K562 (cell line): ENCODE data around the gene EXOC7. TPM values are rescaled to one million over a fixed set of nuclear protein-coding genes. Genes with fewer than 3 reads are reported as not detected.
A peak's percentile ranks its signal among the peaks of the same experiment; 100 is the strongest.

Experiments
- ATAC-seq: fragments of 200-7000 bp; cut with Tn5 transposase; 3 replicates; pipeline ENCODE4 v1.9.1; 2020; ENCODE audit warnings: moderate library complexity
- BruUV-seq: library from RNA; stranded (reverse); fragments of 400-500 nt; replicated peaks from 2 replicates; lab custom pipeline; 2021; lab: Mats Ljungman, UMichigan
- CTCF ChIA-PET: fragments of 300-600 bp; formaldehyde crosslinking; extraction: SDS; loops from one replicate; lab custom pipeline; 2021; ENCODE audit warnings: low intra/inter-chr PET ratio; lab: Yijun Ruan, JAX
- POLR2A ChIA-PET: fragments of 300-600, 350-650 bp; sonication (Branson Sonifier 250); formaldehyde crosslinking; extraction: SDS; loops from one replicate; lab custom pipeline; 2021; ENCODE audit warnings: antibody characterized with exemption, inconsistent platforms; lab: Yijun Ruan, JAX
- DNase-seq, 4 experiments: peaks; one replicate each; pipeline versions ENCODE4 v3.0.0 to v3.0.0-alpha.2; 2011 to 2018; ENCODE audit warnings: low spot score in 3 of 4, mixed read lengths in 3 of 4; ENCODE audit errors: extremely low read depth in 1 of 4
- FAIRE-seq: peaks from 2 replicates; lab custom pipeline; 2011; peaks lifted over from hg19 to GRCh38; lab: Jason Lieb, UNC
- H2AFZ ChIP-seq: 2 replicates; pipeline ENCODE4 v1.6.0; 2011; ENCODE audit warnings: low read depth, low read length, control low read depth, inconsistent platforms
- H3K27ac ChIP-seq: fragments of 200-600 bp; 3 replicates; pipeline ENCODE4 v1.8.0; 2011; ENCODE audit warnings: low read depth, mild to moderate bottlenecking, control low read depth, inconsistent platforms, low read length, moderate library complexity, mixed read lengths; ENCODE audit errors: extremely low read depth
- H3K27me3 ChIP-seq, 2 experiments: fragments of 300-600 bp in 1 of 2; 2 replicates in 1 of 2; 3 replicates in 1 of 2; pipeline versions ENCODE4 v1.6.0 to v1.8.0; 2011; ENCODE audit warnings: inconsistent platforms in 2 of 2, low read length in 2 of 2, mild to moderate bottlenecking in 1 of 2, mixed read lengths in 1 of 2, moderate library complexity in 1 of 2; ENCODE audit not compliant: control insufficient read depth in 2 of 2, insufficient read depth in 2 of 2
- H3K36me3 ChIP-seq: fragments of 300-600 bp; 3 replicates; pipeline ENCODE4 v1.8.0; 2011; ENCODE audit warnings: mild to moderate bottlenecking, low read length, inconsistent platforms; ENCODE audit not compliant: control insufficient read depth, insufficient read depth
- H3K4me1 ChIP-seq, 2 experiments: fragments of 200-600 bp in 1 of 2; replicated peaks in 1 of 2; 2 replicates in 1 of 2; 3 replicates in 1 of 2; pipeline versions ENCODE4 v1.5.1 to v1.8.0; 2011; ENCODE audit warnings: inconsistent platforms in 2 of 2, low read length in 2 of 2, mild to moderate bottlenecking in 1 of 2, mixed read lengths in 1 of 2, moderate library complexity in 1 of 2; ENCODE audit not compliant: control insufficient read depth in 2 of 2, insufficient read depth in 2 of 2
- H3K4me2 ChIP-seq: 2 replicates; pipeline ENCODE4 v1.6.1; 2011; ENCODE audit warnings: low read length, control low read depth, inconsistent platforms, mixed read lengths; ENCODE audit not compliant: insufficient read depth
- H3K4me3 ChIP-seq: fragments of 200-600 bp; sonication (generic), shearing (Covaris generic); 2 replicates; pipeline ENCODE4 v1.5.1; 2016; ENCODE audit warnings: control low read depth, inconsistent platforms
- H3K79me2 ChIP-seq: fragments of 200-600 bp; 3 replicates; pipeline ENCODE4 v1.8.0; 2011; ENCODE audit warnings: low read length, inconsistent platforms; ENCODE audit not compliant: control insufficient read depth, insufficient read depth
- H3K9ac ChIP-seq, 2 experiments: 2 replicates each; pipeline versions ENCODE4 v1.6.0 to v1.6.1; 2011; ENCODE audit warnings: low read depth in 2 of 2, low read length in 2 of 2, control low read depth in 1 of 2, inconsistent platforms in 1 of 2, mild to moderate bottlenecking in 1 of 2, mixed read lengths in 1 of 2; ENCODE audit not compliant: insufficient read depth in 1 of 2
- H3K9me1 ChIP-seq: one replicate; pipeline ENCODE4 v1.6.0; 2011; ENCODE audit warnings: inconsistent platforms, mild to moderate bottlenecking, low read length, moderate library complexity; ENCODE audit not compliant: control insufficient read depth, insufficient read depth
- H3K9me3 ChIP-seq: replicated peaks from 2 replicates; pipeline ENCODE4 v1.5.1; 2011; ENCODE audit warnings: low read depth, low read length, inconsistent platforms; ENCODE audit not compliant: control insufficient read depth, insufficient read depth
- H4K20me1 ChIP-seq: replicated peaks from 2 replicates; pipeline ENCODE4 v1.6.1; 2011; ENCODE audit warnings: low read length, inconsistent platforms, mixed read lengths; ENCODE audit not compliant: control insufficient read depth, insufficient read depth
- AFF1 ChIP-seq, 2 experiments: fragments of 450-650 bp; IDR thresholded peaks; 2 replicates each; pipeline ENCODE4 v1.6.1; 2018; ENCODE audit warnings: mild to moderate bottlenecking in 2 of 2, low read depth in 1 of 2; ENCODE audit not compliant: partially characterized antibody in 2 of 2
- MAFK ChIP-seq: IDR thresholded peaks from 2 replicates; pipeline ENCODE4 v1.6.1; 2011; ENCODE audit warnings: low read length, improper control_type of control experiment
- MAZ ChIP-seq, 2 experiments: fragments of 450-650 bp in 1 of 2; sonication (generic) in 1 of 2; formaldehyde crosslinking; IDR thresholded peaks in 1 of 2; conservative IDR thresholded peaks in 1 of 2; 2 replicates each; pipeline versions ENCODE4 v1.4.0 to v1.5.0; 2020; ENCODE audit warnings: mild to moderate bottlenecking in 1 of 2, missing genetic modification reagents in 1 of 2
- SMAD3 ChIP-seq: fragments of 450-650 bp; formaldehyde crosslinking; conservative IDR thresholded peaks from 2 replicates; pipeline ENCODE4 v1.4.0; 2020; ENCODE audit warnings: mild to moderate bottlenecking
- SREBF1 ChIP-seq: fragments of 150-350 bp; IDR thresholded peaks from 2 replicates; pipeline ENCODE4 v1.6.1; 2014; ENCODE audit warnings: antibody characterized with exemption, low read depth, low read length, borderline replicate concordance
- TAF9B ChIP-seq: fragments of 450-650 bp; IDR thresholded peaks from 2 replicates; pipeline ENCODE4 v1.6.1; 2018; ENCODE audit warnings: mild to moderate bottlenecking; ENCODE audit not compliant: partially characterized antibody
- U2AF2 ChIP-seq: fragments of 200-400 bp; formaldehyde crosslinking; optimal IDR thresholded peaks from 2 replicates; pipeline ENCODE3; 2017; ENCODE audit warnings: low read depth, mild to moderate bottlenecking, low read length
- YBX1 ChIP-seq: fragments of 450-650 bp; IDR thresholded peaks from 2 replicates; pipeline ENCODE4 v1.7.1; 2016; ENCODE audit warnings: mild to moderate bottlenecking
- WGBS: fragments of 100-300 bp; shearing (Covaris generic); methylation state at CpG from one replicate; pipeline ENCODE4 v1.1.6; 2016; ENCODE audit warnings: low coverage, mixed read lengths; ENCODE audit not compliant: insufficient coverage; ENCODE audit errors: missing lambda C conversion rate; 5-methylcytosine and 5-hydroxymethylcytosine counted together
- in situ Hi-C: fragments of 300-500 bp; cut with MboI; formaldehyde crosslinking; loops from 4 replicates; pipeline ENCODE4 v1.15.0; 2018; ENCODE audit warnings: inconsistent platforms, mixed read lengths
- intact Hi-C: fragments of 100-400 bp; cut with micrococcal nuclease; formaldehyde crosslinking; loops from 2 replicates; pipeline ENCODE4 v1.14.2; 2022
- polyA plus RNA-seq, 8 experiments: library from polyadenylated mRNA; depleted of rRNA in 4 of 8; stranded (reverse) in 5 of 8; unstranded in 3 of 8; fragments of >200 nt; fragmentation: Nextera tagmentation in 2 of 8; fragmentation: Illumina TruSeq in 1 of 8; extraction: Ambion mirVana in 2 of 8; extraction: Trizol in 1 of 8; gene quantifications; 2 replicates each; pipeline versions ENCODE4 v1.2.1 to v1.2.3, GENCODE V29; 2011 to 2014; ENCODE audit warnings: inconsistent platforms in 1 of 8, missing spikeins in 1 of 8
- total RNA-seq, 7 experiments: library from RNA; depleted of rRNA in 6 of 7; stranded (reverse); fragments of >200 nt in 6 of 7; fragmentation: Illumina TruSeq in 2 of 7; extraction: Trizol in 2 of 7; gene quantifications; 2 replicates each; pipeline versions ENCODE4 v1.2.1 to v1.2.3, GENCODE V29; 2011 to 2021; ENCODE audit warnings: low replicate concordance in 1 of 7
- TF ChIP-seq, protein P1 (sequence below): fragments of 250-450 bp; sonication (Bioruptor Pico); IDR thresholded peaks from 2 replicates; pipeline ENCODE4 v1.5.0; 2021; ENCODE audit warnings: mild to moderate bottlenecking, moderate library complexity
- TF ChIP-seq, protein P2 (sequence below): sonication (generic); formaldehyde crosslinking; IDR thresholded peaks from 2 replicates; pipeline ENCODE4 v1.9.0; 2022; ENCODE audit warnings: mild to moderate bottlenecking, missing genetic modification reagents

The EXOC7 gene
- total and polyA plus RNA-seq, 9 of the 15 experiments (the other 6 are each of a cell fraction or from before 2014, with no cell fraction given): 18.6 to 57.0 (median 35.0) TPM

- no peak for TF ChIP-seq YBX1
- no peak for TF ChIP-seq SMAD3 (CRISPR knock-in tag)
- TF ChIP-seq, protein P1, sequence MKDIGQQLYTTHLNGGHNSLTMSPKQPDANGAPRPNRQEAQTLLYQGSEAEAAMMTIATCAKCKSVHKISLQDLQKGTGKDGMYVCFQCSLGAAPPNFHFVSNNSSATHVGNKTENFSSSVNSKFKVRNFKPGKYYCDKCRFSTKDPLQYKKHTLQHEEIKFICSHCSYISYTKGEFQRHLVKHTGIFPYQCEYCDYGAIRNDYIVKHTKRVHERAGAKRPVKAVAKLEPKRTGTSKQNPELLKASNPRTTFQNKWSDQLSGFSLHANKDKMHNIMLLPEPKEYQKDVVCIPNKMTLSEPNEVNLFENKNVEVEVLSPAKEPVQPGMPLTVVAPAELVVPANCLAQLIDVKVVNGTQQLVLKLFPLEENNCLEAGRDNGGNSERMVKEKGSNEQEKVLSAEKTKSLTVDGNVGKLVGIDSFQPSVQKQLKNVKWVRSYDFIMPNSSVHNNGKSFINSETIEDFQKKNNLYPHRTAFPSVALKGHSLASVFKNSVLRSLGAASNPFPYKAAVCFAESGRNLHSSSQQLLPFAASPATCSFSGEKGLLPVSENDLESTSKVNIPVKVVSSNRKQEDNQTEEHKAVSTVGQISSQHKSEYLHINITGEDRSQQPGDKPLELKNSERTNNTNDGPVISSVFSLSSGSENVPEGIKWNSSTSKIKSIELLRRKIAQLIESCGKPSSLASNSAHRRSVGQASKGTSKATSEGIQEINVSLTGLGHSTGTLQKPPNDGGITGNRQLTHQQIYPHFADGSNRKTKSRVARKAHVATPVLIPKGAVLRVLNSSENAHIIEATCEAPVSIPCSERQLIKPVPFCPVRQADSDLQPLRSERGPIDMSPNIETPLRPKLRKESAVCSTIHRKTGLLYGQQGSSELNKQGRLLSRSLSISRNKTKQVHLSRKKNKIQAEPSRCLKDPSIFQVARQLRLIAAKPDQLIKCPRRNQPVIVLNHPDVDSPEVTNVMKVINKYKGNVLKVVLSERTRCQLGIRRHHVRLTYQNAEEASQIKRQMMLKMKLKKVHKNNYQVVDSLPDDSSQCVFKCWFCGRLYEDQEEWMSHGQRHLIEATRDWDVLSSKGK: no peak
These were observed 21.7 kb upstream of the EXOC7 start (continued) for GRCh38 chr17:76125391-76125675.

GRCh38 chr17:76124582-76125390 lies 21.2 kb upstream of the EXOC7 start:
- Histone ChIP-seq H3K79me2 (no peaks in the 10 kb centered on the region), H3K9ac (peak overlapping the region in 1 of 2 experiments; percentile 13; a peak in 1 of 4 replicates), H3K4me1 (peaks cover 5 to 21% of the 10 kb centered on the region in 2 experiments; a peak in 4 of 5 replicates), H3K9me3 (no peaks in the 10 kb centered on the region), H3K27ac (no peak overlapping the region), H3K9me1 (peaks cover 4% of the 10 kb centered on the region), H2AFZ (0 out of 2 replicates have a peak overlapping the region, but pooled peaks have one; percentile 2), H3K4me2 (no peak overlapping the region), H4K20me1 (no peaks in the 10 kb centered on the region), H3K36me3 (no peaks in the 10 kb centered on the region), H3K4me3 (no peak overlapping the region), H3K27me3 (peaks cover 0 to 2% of the 10 kb centered on the region in 2 experiments; a peak in 1 of 5 replicates)
- DNase-seq: peak; percentile 59 to 77 (median 64)
- ChIA-PET POLR2A (interaction anchor here (0.5 to 11.3 kb wide), 6 partner anchors 12 to 382 kb away, joined by 3 to 157 read pairs (median 3); partner anchors contain the start of gene FOXJ1), CTCF (interaction anchor here (0.6 to 6.9 kb wide), 3 partner anchors 18 to 155 kb away, joined by 5 to 89 read pairs (median 5); no protein-coding TSS in a partner anchor)
- FAIRE-seq: peak; percentile 84
- intact Hi-C loops (loop anchor here (5.0 kb wide), 3 partner anchors 58 to 173 kb away; no protein-coding TSS in a partner anchor), in situ Hi-C loops (loop anchor here (5.0 kb wide), 1 partner anchor 168 kb away; no protein-coding TSS in a partner anchor)
- peak; percentile 77 for ATAC-seq
- 45% methylated on average over 20 of the region's 22 CpGs for WGBS
- no TSS peak for BruUV-seq
- no peak for TF ChIP-seq U2AF2
- no peak for TF ChIP-seq TAF9B
- TF ChIP-seq MAFK: no peak
- TF ChIP-seq, protein P2, sequence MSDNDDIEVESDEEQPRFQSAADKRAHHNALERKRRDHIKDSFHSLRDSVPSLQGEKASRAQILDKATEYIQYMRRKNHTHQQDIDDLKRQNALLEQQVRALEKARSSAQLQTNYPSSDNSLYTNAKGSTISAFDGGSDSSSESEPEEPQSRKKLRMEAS: peak; percentile 26; the same call in 1 of the 2 replicates
- no peak for TF ChIP-seq AFF1 (IDR thresholded peaks at IDR 0.05; ENCODE audit: low read depth in 1 of 2, partially characterized antibody in 2 of 2)
- no peak for TF ChIP-seq SREBF1
- TF ChIP-seq MAZ (CRISPR knock-in tag; conservative IDR thresholded peaks at IDR 0.05 in 1 of 2, IDR thresholded peaks at IDR 0.05 in 1 of 2): 0 out of 4 replicates have a peak, but pooled peaks of 1 of the 2 experiments have one; percentile 30
